CD4-positive, alpha-beta T cell treated with Interleukin-4 for 4 hours (primary cell): ENCODE results near the gene TPI1.

Experiments used
- DNase-seq: peaks from one replicate; pipeline ENCODE4 v3.0.0-alpha.2; 2020

The TPI1 gene

GRCh38 chr12:6867413-6868210, at the start of gene TPI1:
TSS of gene TPI1 (plus strand) at chr12:6867531. CDS start at chr12:6867567, 36 bp downstream.
- DNase-seq = peak; percentile 79

DNA sequence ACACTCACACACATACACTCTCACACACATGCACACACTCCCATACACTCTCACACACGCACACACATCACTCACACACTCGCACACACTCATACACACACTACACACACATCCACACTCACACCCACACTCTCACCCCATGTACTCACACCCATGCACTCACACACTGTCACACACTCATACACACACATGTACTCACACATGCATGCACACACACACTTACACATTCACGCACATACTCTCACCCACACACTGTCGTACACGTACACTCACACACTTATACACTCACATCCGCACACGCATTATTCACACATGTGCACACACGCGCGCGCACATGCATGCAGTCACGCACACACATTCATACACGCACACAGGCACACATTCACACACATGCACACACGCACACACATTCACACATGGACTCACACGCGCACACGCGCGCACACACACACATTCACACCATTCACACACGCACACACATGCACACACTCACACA, 49.6 kb upstream of the TPI1 start:
- no peak for DNase-seq

GRCh38 chr12:6818222-6818621, 49.1 kb upstream of the TPI1 start:
- no peak for DNase-seq

GRCh38 chr12:6818645-6819044, 48.7 kb upstream of the TPI1 start:
- no peak for DNase-seq

GRCh38 chr12:6819106-6820030, 48.0 kb upstream of the TPI1 start:
- DNase-seq = no peak

DNA sequence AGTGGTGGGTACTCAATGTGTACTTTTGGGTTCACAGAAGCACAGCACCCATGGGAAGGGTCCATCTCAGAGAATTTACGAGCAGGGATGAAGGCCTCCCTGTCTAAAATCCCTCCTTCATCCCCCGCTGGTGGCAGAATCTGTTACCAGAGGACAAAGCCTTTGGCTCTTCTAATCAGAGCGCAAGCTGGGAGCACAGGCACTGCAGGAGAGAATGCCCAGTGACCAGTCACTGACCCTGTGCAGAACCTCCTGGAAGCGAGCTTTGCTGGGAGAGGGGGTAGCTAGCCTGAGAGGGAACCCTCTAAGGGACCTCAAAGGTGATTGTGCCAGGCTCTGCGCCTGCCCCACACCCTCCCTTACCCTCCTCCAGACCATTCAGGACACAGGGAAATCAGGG, 47.2 kb upstream of the TPI1 start:
- no peak for DNase-seq

GRCh38 chr12:6821591-6822425, 45.5 kb upstream of the TPI1 start, which contains the start of gene GPR162:
TSS of gene GPR162 (plus strand) at chr12:6821821. CDS start at chr12:6823899, 2,078 bp downstream.
- DNase-seq = no peak

GRCh38 chr12:6822426-6823135, 44.8 kb upstream of the TPI1 start:
- no peak for DNase-seq

GRCh38 chr12:6823182-6824084, 43.9 kb upstream of the TPI1 start:
- no peak for DNase-seq

DNA sequence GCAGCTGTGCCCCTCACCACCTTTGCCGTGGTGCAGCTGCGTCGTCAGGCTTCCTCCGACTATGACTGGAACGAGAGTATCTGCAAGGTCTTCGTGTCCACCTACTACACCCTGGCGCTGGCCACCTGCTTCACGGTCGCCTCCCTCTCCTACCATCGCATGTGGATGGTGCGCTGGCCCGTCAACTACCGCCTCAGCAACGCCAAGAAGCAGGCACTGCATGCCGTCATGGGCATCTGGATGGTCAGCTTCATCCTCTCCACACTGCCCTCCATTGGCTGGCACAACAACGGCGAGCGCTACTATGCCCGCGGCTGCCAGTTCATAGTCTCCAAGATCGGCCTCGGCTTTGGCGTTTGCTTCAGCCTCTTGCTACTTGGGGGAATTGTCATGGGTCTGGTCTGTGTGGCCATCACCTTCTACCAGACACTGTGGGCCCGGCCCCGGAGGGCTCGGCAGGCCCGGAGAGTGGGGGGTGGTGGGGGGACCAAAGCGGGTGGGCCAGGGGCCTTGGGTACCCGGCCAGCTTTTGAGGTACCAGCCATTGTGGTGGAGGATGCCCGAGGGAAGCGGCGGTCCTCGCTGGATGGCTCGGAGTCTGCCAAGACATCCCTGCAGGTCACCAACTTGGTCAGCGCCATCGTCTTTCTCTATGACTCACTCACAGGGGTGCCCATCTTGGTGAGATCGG, 43.1 kb upstream of the TPI1 start:
- no peak for DNase-seq

DNA sequence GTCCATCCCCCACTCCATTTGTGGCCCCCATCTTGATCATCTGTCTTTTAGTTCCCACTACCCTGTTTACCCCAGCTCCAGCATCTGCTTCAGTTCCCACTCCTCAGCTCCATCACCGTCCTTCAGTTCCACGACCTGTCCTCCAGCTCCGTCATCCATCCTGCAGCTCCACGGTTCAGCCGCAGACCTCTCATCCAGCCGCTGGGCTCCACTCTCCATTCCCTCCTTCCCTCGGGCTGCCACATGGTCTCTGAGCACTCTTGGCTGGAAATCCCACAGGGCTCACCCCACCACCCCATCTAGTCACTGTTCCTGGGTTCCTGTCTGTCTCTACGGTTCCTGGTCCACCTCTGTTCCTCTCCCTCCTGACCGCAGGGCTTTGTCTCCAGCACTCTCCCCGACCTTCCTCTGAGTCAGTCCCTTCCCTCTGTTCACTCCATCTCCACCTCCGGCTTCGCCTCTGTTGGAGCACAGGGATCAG, 42.4 kb upstream of the TPI1 start:
- no peak for DNase-seq

DNA sequence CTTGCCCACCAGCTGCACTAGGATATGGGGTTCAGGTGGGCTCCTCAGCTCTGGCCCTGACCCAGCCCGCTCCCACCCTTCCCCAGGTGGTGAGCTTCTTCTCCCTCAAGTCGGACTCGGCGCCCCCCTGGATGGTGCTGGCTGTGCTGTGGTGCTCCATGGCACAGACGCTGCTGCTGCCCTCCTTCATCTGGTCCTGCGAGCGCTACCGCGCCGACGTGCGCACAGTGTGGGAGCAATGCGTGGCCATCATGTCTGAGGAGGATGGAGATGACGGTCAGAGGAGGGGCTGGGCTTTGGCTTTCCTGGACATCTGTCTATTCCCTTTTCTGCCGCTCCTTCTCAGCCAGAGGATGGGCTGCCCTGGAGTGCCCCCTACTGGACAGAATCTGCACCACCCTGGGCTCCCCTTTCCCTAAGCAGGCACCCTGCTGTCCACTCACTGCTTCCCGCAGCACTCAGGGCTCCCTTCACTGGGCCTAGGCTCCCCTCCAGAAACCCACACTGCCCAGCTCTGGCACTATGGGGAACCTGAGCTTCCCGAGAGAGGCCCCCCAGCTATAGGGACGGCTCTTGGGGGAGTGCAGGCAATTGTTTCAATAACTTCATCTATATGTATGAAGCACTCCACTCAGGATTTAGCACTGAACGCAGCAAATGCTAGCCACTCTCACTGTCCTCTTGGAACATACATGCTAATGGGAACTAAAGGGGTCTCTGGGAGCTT, 41.8 kb upstream of the TPI1 start:
- DNase-seq = peak; percentile 73

DNA sequence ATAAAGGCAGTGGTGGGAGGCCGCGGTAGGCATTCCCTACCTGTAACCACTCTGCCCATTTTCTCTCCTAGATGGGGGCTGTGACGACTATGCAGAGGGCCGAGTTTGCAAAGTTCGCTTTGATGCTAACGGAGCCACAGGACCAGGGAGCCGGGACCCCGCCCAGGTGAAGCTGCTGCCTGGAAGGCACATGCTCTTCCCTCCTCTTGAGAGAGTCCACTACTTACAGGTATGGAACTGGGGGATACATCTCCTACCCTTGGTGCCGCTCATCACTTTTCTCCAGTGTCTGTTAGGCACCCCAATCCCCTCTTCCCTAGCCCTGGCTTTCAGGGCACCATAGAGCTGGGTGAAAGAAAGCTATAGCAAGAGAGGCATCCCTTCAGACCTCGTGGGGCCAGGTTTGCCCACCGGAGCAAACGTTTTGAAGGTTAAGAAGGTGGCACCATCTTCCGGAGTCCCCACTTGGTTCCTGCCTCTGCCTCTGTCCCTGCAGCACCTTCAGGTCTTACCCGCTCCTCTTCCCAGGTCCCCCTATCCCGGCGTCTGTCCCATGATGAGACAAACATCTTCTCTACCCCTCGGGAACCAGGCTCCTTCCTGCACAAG, 41.1 kb upstream of the TPI1 start:
- no peak for DNase-seq

DNA sequence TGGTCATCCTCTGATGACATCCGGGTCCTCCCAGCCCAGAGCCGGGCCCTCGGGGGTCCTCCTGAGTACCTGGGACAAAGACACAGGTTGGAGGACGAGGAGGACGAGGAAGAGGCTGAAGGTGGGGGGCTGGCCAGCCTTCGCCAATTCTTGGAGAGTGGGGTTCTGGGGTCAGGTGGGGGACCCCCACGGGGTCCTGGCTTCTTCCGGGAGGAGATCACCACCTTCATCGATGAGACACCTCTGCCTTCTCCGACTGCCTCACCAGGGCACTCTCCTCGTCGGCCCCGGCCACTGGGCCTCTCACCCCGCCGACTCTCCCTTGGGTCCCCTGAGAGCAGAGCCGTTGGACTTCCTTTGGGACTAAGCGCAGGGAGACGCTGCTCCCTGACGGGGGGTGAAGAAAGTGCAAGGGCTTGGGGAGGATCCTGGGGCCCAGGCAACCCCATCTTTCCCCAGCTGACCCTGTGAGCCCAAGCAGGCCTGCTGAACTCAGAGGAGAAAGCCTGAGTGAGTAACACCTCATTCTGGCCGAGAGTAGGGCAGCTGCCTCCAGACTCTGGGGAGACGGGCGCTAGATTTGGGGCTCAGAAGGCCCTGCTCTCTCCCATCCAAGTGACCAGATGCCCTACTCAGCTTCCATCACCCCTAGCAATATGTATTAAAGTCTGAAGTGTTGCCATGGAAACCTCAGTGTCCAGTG, 40.4 kb upstream of the TPI1 start:
- no peak for DNase-seq

DNA sequence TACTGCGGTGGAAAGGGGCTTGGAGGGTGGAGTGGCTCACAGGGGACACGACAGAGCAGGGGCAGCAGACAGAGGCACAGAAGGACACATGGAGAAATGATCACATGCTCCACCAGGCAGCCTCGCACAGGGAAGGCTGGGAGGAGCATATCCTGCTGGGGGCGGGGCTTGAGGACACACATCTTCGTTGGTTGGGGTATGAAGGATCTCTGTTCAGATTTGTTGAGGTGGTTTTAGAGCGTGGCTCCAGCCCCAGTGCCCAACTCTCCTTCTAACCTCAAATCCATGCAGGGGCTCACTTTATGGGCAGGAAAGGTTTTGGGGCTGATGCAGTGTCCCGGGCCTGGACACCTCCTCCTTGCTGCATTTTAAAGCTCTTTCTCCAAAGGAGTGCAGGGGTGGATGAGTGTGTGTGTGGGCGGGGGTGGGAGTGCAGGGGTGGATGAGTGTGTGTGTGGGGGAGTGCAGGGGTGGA, 39.9 kb upstream of the TPI1 start:
- peak; percentile 26 for DNase-seq

GRCh38 chr12:6827982-6828780, 39.1 kb upstream of the TPI1 start, which contains the start of gene P3H3:
TSS of gene P3H3 (plus strand) at chr12:6828407. CDS start at chr12:6828441, 34 bp downstream.
- DNase-seq = no peak
